Vagina (tissue), 2 donors: Measurements from ENCODE around the gene SLC25A23.

ENCODE experiments used
- CTCF ChIP-seq, 3 experiments: fragments of 450-650 bp in 2 of 3; fragments of 200-600 bp in 1 of 3; sonication (generic) in 1 of 3; IDR thresholded peaks; one replicate each; pipeline ENCODE4 v1.5.1; 2017 to 2019; ENCODE audit warnings: antibody characterized with exemption in 3 of 3, mild to moderate bottlenecking in 2 of 3, moderate library complexity in 2 of 3
- POLR2A ChIP-seq, 2 donors: fragments of 450-650 bp; IDR thresholded peaks; one replicate each; pipeline ENCODE4 v1.6.1; 2017; ENCODE audit warnings: antibody characterized with exemption in 2 of 2, mild to moderate bottlenecking in 2 of 2, moderate library complexity in 2 of 2
- POLR2AphosphoS5 ChIP-seq, 2 donors: sonication (generic); formaldehyde crosslinking; IDR thresholded peaks; one replicate each; pipeline ENCODE4 v1.9.0; 2017; ENCODE audit warnings: antibody characterized with exemption in 2 of 2, mild to moderate bottlenecking in 2 of 2, low read depth in 1 of 2; ENCODE audit not compliant: insufficient read depth in 1 of 2

- TF ChIP-seq POLR2AphosphoS5 (IDR thresholded peaks at IDR 0.05; ENCODE audit: insufficient read depth in 1 of 2, low read depth in 1 of 2) (no peak), CTCF (IDR thresholded peaks at IDR 0.05) (no peak), POLR2A (IDR thresholded peaks at IDR 0.05) (no peak)
Measured at GRCh38 chr19:6451583-6452222, 7.9 kb downstream of the SLC25A23 start.
